Calu3 (cell line): ENCODE results near the gene HS6ST3. TPM values are rescaled to one million over a fixed set of nuclear protein-coding genes. Genes with fewer than 3 reads are reported as not detected.

Experiments
- BruUV-seq: library from RNA; stranded (reverse); fragments of 400-500 nt; replicated peaks from 2 replicates; lab custom pipeline; 2021; lab: Mats Ljungman, UMichigan
- CTCF ChIA-PET: fragments of 300-600 bp; sonication (Branson Sonifier 250); formaldehyde crosslinking; loops from one replicate; lab custom pipeline; 2022; ENCODE audit warnings: antibody characterized with exemption; lab: Charles Lee
- DNase-seq: peaks from one replicate; pipeline ENCODE4 v3.0.0; 2022
- H3K27ac Mint-ChIP-seq: one replicate; pipeline ENCODE4 v1.8.0; 2022; ENCODE audit warnings: mixed read lengths; ENCODE audit not compliant: unreplicated experiment
- H3K27me3 Mint-ChIP-seq: one replicate; pipeline ENCODE4 v1.8.0; 2022; ENCODE audit warnings: mixed read lengths; ENCODE audit not compliant: unreplicated experiment
- H3K36me3 Mint-ChIP-seq: one replicate; pipeline ENCODE4 v1.8.0; 2022; ENCODE audit warnings: mild to moderate bottlenecking, moderate library complexity, mixed read lengths; ENCODE audit not compliant: insufficient read depth, unreplicated experiment
- H3K4me1 Mint-ChIP-seq: one replicate; pipeline ENCODE4 v1.8.0; 2022; ENCODE audit warnings: mild to moderate bottlenecking, low read depth, mixed read lengths; ENCODE audit not compliant: unreplicated experiment
- H3K4me3 Mint-ChIP-seq: one replicate; pipeline ENCODE4 v1.8.0; 2022; ENCODE audit warnings: mild to moderate bottlenecking, low read depth, moderate library complexity, mixed read lengths; ENCODE audit not compliant: unreplicated experiment
- H3K9me3 Mint-ChIP-seq: one replicate; pipeline ENCODE4 v1.8.0; 2022; ENCODE audit warnings: low read depth, mixed read lengths; ENCODE audit not compliant: unreplicated experiment
- CTCF ChIP-seq: fragments of 200-600 bp; IDR thresholded peaks from one replicate; pipeline ENCODE4 v1.8.0; 2022; ENCODE audit warnings: antibody characterized with exemption; ENCODE audit not compliant: unreplicated experiment
- intact Hi-C: fragments of 100-400 bp; cut with micrococcal nuclease; formaldehyde crosslinking; loops from one replicate; pipeline ENCODE4 v1.10.0; 2022; ENCODE audit not compliant: unreplicated experiment
- total RNA-seq: library from RNA; stranded (reverse); gene quantifications from 2 replicates; pipeline ENCODE4 v1.2.3, GENCODE V29; 2022

Gene HS6ST3
- total RNA-seq, 1 experiment from 2014 or later = not detected

DNA sequence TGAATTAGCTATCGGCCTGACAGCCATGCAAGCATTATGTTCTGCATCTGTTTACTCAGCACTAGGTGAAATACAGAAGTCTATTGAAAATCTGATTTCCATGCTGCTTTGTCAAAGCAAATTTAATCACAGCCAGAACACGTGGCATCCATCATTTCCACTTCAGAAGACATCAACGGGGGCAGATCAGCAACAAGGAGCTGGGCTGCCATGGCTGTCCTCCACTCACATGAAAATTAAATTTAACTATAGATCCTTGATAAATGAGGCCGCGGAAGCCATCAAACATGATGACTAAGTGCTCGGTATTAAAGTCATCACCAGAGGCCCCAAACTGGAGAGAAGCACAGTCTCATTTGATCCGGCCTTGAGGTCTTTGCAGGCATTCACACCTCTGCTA is 443.5 kb downstream of the HS6ST3 start:
- intact Hi-C loops = no loop called here
- Mint-ChIP-seq H3K36me3 (no peaks in the 10 kb centered on the region), H3K4me1 (no peaks in the 10 kb centered on the region), H3K4me3 (no peak overlapping the region), H3K27me3 (no peaks in the 10 kb centered on the region), H3K9me3 (no peaks in the 10 kb centered on the region), H3K27ac (no peak overlapping the region)
- CTCF ChIA-PET = no interaction called here
- no peak for DNase-seq
- TF ChIP-seq CTCF = no peak
- no TSS peak for BruUV-seq

- Mint-ChIP-seq H3K4me3 (no peak overlapping the region), H3K36me3 (no peaks in the 10 kb centered on the region), H3K27ac (no peak overlapping the region), H3K9me3 (no peaks in the 10 kb centered on the region), H3K4me1 (no peaks in the 10 kb centered on the region), H3K27me3 (no peaks in the 10 kb centered on the region)
- no peak for DNase-seq
- CTCF ChIA-PET = no interaction called here
- no peak for TF ChIP-seq CTCF
- no TSS peak for BruUV-seq
- intact Hi-C loops = no loop called here
Measured at GRCh38 chr13:96539791-96540190, 449.9 kb downstream of the HS6ST3 start.

DNA sequence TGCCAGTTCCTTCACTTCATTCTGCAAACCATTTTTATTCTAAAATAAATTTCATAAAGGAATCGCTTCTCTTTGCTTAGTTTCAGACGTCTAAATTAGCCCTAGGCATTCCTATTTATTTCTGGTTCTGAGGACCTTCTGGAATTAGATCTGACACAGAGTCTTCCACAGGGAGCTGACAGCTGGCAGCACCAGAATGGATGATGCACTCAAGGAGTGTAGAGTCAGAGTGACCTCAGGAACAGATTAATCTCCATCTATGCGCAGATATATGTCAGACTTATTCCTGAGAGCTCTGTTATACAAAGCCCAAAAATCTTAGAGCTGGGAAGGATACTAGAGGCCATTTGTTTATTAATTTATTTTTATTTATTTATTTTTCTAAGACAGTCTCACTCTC is 450.8 kb downstream of the HS6ST3 start:
- H3K27ac Mint-ChIP-seq = no peak overlapping the region
- H3K9me3 Mint-ChIP-seq = no peaks in the 10 kb centered on the region
- no peaks in the 10 kb centered on the region for H3K36me3 Mint-ChIP-seq
- TF ChIP-seq CTCF = no peak
- BruUV-seq = no TSS peak
- no peak overlapping the region for H3K4me3 Mint-ChIP-seq
- intact Hi-C loops = no loop called here
- H3K27me3 Mint-ChIP-seq = no peaks in the 10 kb centered on the region
- no peak for DNase-seq
- H3K4me1 Mint-ChIP-seq = no peaks in the 10 kb centered on the region
- CTCF ChIA-PET = no interaction called here

DNA sequence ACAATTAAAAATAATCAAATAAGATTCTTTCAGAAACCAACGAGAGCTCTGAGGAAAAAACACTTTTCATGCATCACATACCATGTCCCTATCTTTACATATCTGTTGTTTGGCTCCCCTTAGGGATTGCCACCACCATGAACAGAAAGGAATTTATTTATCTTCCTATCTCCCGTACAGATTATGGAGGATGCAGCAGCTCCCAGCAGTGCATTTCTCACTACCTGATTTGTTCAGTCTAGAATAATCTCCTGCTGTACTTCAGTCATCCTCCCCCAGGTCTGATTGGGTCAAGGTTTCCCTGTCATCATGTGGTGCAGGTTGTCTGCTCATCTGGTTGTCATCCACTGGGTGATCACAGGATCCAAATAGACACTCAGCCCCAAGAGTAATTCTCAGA is 453.1 kb downstream of the HS6ST3 start:
- CTCF ChIA-PET = no interaction called here
- Mint-ChIP-seq H3K9me3 (no peaks in the 10 kb centered on the region), H3K4me3 (no peak overlapping the region), H3K4me1 (no peaks in the 10 kb centered on the region), H3K27ac (no peak overlapping the region), H3K36me3 (no peaks in the 10 kb centered on the region), H3K27me3 (no peaks in the 10 kb centered on the region)
- no peak for DNase-seq
- intact Hi-C loops = no loop called here
- BruUV-seq = no TSS peak
- no peak for TF ChIP-seq CTCF
